Naive thymus-derived CD4-positive, alpha-beta T cell (primary cell): ENCODE results near the gene DSCAM. TPM values are rescaled to one million over a fixed set of nuclear protein-coding genes. Genes with fewer than 3 reads are reported as not detected.

Experiments
- ATAC-seq: fragments of 150-1000 bp; cut with Tn5 transposase; 2 replicates; pipeline ENCODE4 v1.10.0; 2021; ENCODE audit warnings: mild to moderate bottlenecking, moderate library complexity
- CTCF ChIA-PET: fragments of 350-600 bp; sonication (Branson Sonifier 250); formaldehyde crosslinking; loops from one replicate; lab custom pipeline; 2021; ENCODE audit warnings: antibody characterized with exemption; lab: Charles Lee
- POLR2A ChIA-PET: fragments of 350-600 bp; sonication (Branson Sonifier 250); formaldehyde crosslinking; loops from one replicate; lab custom pipeline; 2021; ENCODE audit warnings: antibody characterized with exemption, inconsistent platforms; lab: Charles Lee
- DNase-seq, 9 donors: peaks; one replicate each; pipeline versions ENCODE4 v3.0.0 to v3.0.0-alpha.2; 2020 to 2022; ENCODE audit warnings: mixed read lengths in 1 of 9
- H3K27ac ChIP-seq: one replicate; pipeline ENCODE4 v1.7.0; 2013; ENCODE audit warnings: mild to moderate bottlenecking, low read depth, low read length, moderate library complexity
- H3K27me3 ChIP-seq, 2 donors: one replicate each; pipeline ENCODE4 v1.7.0; 2013; ENCODE audit warnings: low read length in 2 of 2, mild to moderate bottlenecking in 2 of 2, moderate library complexity in 2 of 2; ENCODE audit not compliant: control insufficient read depth in 2 of 2, insufficient read depth in 2 of 2
- H3K36me3 ChIP-seq, 3 experiments: 1 replicate in 2 of 3; 2 replicates in 1 of 3; pipeline ENCODE4 v1.7.0; 2013; ENCODE audit warnings: low read length in 3 of 3, mild to moderate bottlenecking in 3 of 3, moderate library complexity in 1 of 3; ENCODE audit not compliant: insufficient read depth in 3 of 3, control insufficient read depth in 2 of 3
- H3K4me1 ChIP-seq, 2 donors: one replicate each; pipeline ENCODE4 v1.7.0; 2013; ENCODE audit warnings: low read length in 2 of 2, mild to moderate bottlenecking in 2 of 2, moderate library complexity in 1 of 2; ENCODE audit not compliant: control insufficient read depth in 2 of 2, insufficient read depth in 2 of 2
- H3K4me3 ChIP-seq: 2 replicates; pipeline ENCODE4 v1.7.0; 2013; ENCODE audit warnings: mild to moderate bottlenecking, low read length
- H3K9me3 ChIP-seq, 3 experiments: 1 replicate in 2 of 3; 2 replicates in 1 of 3; pipeline ENCODE4 v1.7.0; 2013; ENCODE audit warnings: low read length in 3 of 3; ENCODE audit not compliant: control insufficient read depth in 2 of 3
- H3K27ac Mint-ChIP-seq, 9 donors: one replicate each; pipeline ENCODE4 v1.8.0; 2020 to 2022; ENCODE audit warnings: mixed read lengths in 9 of 9, mild to moderate bottlenecking in 8 of 9, moderate library complexity in 5 of 9, inconsistent platforms in 2 of 9
- H3K27me3 Mint-ChIP-seq, 5 donors: one replicate each; pipeline ENCODE4 v1.8.0; 2021 to 2022; ENCODE audit warnings: mixed read lengths in 5 of 5, mild to moderate bottlenecking in 1 of 5
- H3K36me3 Mint-ChIP-seq, 5 donors: one replicate each; pipeline ENCODE4 v1.8.0; 2020 to 2022; ENCODE audit warnings: mixed read lengths in 5 of 5, mild to moderate bottlenecking in 3 of 5, inconsistent platforms in 1 of 5
- H3K4me1 Mint-ChIP-seq, 7 donors: one replicate each; pipeline ENCODE4 v1.8.0; 2020 to 2022; ENCODE audit warnings: mixed read lengths in 7 of 7, mild to moderate bottlenecking in 3 of 7, inconsistent platforms in 1 of 7
- H3K4me3 Mint-ChIP-seq, 10 donors: one replicate each; pipeline ENCODE4 v1.8.0; 2020 to 2022; ENCODE audit warnings: mild to moderate bottlenecking in 10 of 10, mixed read lengths in 10 of 10, moderate library complexity in 6 of 10, inconsistent platforms in 2 of 10
- H3K9me3 Mint-ChIP-seq, 11 donors: one replicate each; pipeline ENCODE4 v1.8.0; 2020 to 2022; ENCODE audit warnings: mixed read lengths in 11 of 11, mild to moderate bottlenecking in 4 of 11, inconsistent platforms in 1 of 11, moderate library complexity in 1 of 11
- intact Hi-C, 2 donors: fragments of 100-400 bp; cut with micrococcal nuclease; formaldehyde crosslinking; loops; one replicate each; pipeline ENCODE4 v1.15.1; 2023
- polyA plus RNA-seq, 2 donors: library from polyadenylated mRNA; unstranded; fragments of 300-500 nt; fragmentation: Illumina TruSeq; gene quantifications; one replicate each; pipeline ENCODE4 v1.2.3, GENCODE V29; 2021
- total RNA-seq, 6 experiments: library from RNA in 5 of 6; stranded (reverse) in 5 of 6; gene quantifications; 1 replicate in 5 of 6; 2 replicates in 1 of 6; pipeline ENCODE4 v1.2.3 and lab custom pipeline; 2021 to 2026

DSCAM gene
- total and polyA plus RNA-seq, 7 experiments from 2014 or later: not detected

DNA sequence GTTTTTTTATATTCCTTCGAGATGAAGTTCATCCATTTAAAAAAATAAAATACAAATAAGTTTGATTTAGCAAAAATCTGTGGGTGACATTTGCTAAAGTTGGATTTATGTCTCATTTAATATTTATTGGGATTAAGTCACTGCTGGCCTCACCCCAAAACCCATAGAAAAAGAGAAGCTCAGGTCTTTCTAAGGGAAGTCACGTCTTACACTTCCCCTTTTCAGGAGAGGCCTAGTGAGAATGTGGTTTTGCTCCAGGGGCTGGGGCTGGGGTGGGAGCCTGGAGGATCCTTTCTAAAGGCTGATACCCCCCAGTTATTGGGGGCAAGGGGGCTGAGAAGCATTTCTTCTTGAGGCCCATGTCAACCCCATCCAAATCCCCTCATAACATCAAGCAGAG, 300.3 kb downstream of the DSCAM start:
- intact Hi-C loops: no loop called here
- H3K36me3 Mint-ChIP-seq: no peaks in the 10 kb centered on the region
- peaks cover 0 to 10% (median 0%) of the 10 kb centered on the region in 5 donors for H3K27me3 Mint-ChIP-seq
- POLR2A ChIA-PET: no interaction called here
- H3K27me3 ChIP-seq: no peaks in the 10 kb centered on the region
- H3K4me3 Mint-ChIP-seq: no peak overlapping the region
- no peak overlapping the region for H3K4me3 ChIP-seq
- no peak for DNase-seq
- CTCF ChIA-PET: no interaction called here
- H3K4me1 Mint-ChIP-seq: no peaks in the 10 kb centered on the region
- no peaks in the 10 kb centered on the region for H3K4me1 ChIP-seq
- ATAC-seq: peak; percentile 50
- H3K9me3 ChIP-seq: no peaks in the 10 kb centered on the region
- no peaks in the 10 kb centered on the region for H3K36me3 ChIP-seq
- peaks cover 0 to 15% (median 6%) of the 10 kb centered on the region in 11 donors for H3K9me3 Mint-ChIP-seq
- H3K27ac ChIP-seq: no peak overlapping the region
- H3K27ac Mint-ChIP-seq: no peak overlapping the region

- DNase-seq: no peak
- no peaks in the 10 kb centered on the region for H3K36me3 ChIP-seq
- H3K27ac ChIP-seq: no peak overlapping the region
- H3K4me1 ChIP-seq: no peaks in the 10 kb centered on the region
- H3K27me3 ChIP-seq: no peaks in the 10 kb centered on the region
- H3K9me3 ChIP-seq: no peaks in the 10 kb centered on the region
- no peak overlapping the region for H3K4me3 ChIP-seq
- Mint-ChIP-seq H3K27me3 (peaks cover 0 to 15% (median 0%) of the 10 kb centered on the region in 5 donors), H3K4me3 (no peak overlapping the region), H3K27ac (no peak overlapping the region), H3K36me3 (peaks cover 0 to 3% (median 0%) of the 10 kb centered on the region in 5 donors), H3K4me1 (no peaks in the 10 kb centered on the region), H3K9me3 (peaks cover 0 to 13% (median 6%) of the 10 kb centered on the region in 11 donors)
- ChIA-PET CTCF (no interaction called here), POLR2A (no interaction called here)
- intact Hi-C loops: no loop called here
- no peak for ATAC-seq
Measured at GRCh38 chr21:40540216-40540615, 306.7 kb downstream of the DSCAM start.

GRCh38 chr21:40534886-40535285, 312.1 kb downstream of the DSCAM start:
- ATAC-seq: no peak
- Mint-ChIP-seq H3K27ac (no peak overlapping the region), H3K27me3 (peaks cover 0 to 31% (median 0%) of the 10 kb centered on the region in 5 donors), H3K9me3 (peaks cover 0 to 21% (median 7%) of the 10 kb centered on the region in 11 donors), H3K4me3 (no peak overlapping the region), H3K36me3 (peaks cover 0 to 3% (median 0%) of the 10 kb centered on the region in 5 donors), H3K4me1 (no peaks in the 10 kb centered on the region)
- Histone ChIP-seq H3K27me3 (no peaks in the 10 kb centered on the region), H3K27ac (no peak overlapping the region), H3K9me3 (no peaks in the 10 kb centered on the region), H3K4me3 (no peak overlapping the region), H3K4me1 (no peaks in the 10 kb centered on the region), H3K36me3 (no peaks in the 10 kb centered on the region)
- ChIA-PET POLR2A (no interaction called here), CTCF (no interaction called here)
- no peak for DNase-seq
- intact Hi-C loops: no loop called here

DNA sequence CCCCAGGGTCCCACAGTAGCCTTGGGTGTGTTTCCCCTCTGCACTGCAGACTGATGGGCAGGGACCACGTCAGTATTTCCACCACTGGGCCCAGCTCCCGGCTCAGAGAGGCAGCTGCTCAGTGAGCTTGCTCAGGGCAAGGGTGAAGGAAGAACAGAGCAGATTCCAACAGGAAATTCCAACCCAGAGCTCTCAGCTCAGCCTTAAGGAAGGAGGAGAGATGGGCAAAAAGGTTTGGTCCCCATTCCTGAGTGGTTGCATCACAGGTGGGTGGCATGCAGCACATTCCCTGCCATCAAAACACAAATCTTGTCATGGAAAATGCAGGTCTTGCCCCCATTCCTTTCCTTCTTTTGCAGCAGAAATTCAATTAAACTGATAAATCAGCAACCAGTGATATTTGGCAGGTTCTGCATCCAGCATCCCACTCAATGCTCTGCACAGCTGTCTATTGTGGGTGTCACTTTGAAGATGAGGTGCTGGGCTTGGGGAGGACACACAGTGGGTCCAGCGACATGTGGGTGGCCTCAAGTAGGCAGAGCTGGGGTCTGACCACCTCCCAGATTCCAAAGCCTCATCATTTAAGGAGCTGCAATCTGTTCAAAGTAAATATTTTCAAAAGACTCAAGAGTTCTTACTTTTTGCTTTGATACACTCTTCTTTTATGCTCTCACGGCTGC, 315.4 kb downstream of the DSCAM start:
- H3K27me3 Mint-ChIP-seq: peaks cover 0 to 22% (median 0%) of the 10 kb centered on the region in 5 donors
- intact Hi-C loops: no loop called here
- H3K9me3 Mint-ChIP-seq: peaks cover 0 to 24% (median 13%) of the 10 kb centered on the region in 11 donors

GRCh38 chr21:40531016-40531415, 315.9 kb downstream of the DSCAM start:
- Histone ChIP-seq H3K36me3 (no peaks in the 10 kb centered on the region), H3K4me3 (no peak overlapping the region), H3K4me1 (no peaks in the 10 kb centered on the region), H3K27ac (no peak overlapping the region), H3K27me3 (no peaks in the 10 kb centered on the region), H3K9me3 (no peaks in the 10 kb centered on the region)
- intact Hi-C loops: no loop called here
- CTCF ChIA-PET: no interaction called here
- no peak overlapping the region for H3K4me3 Mint-ChIP-seq
- H3K27ac Mint-ChIP-seq: no peak overlapping the region
- POLR2A ChIA-PET: no interaction called here
- DNase-seq (no peak), ATAC-seq (no peak)
- peaks cover 0 to 3% (median 0%) of the 10 kb centered on the region in 5 donors for H3K36me3 Mint-ChIP-seq
- H3K9me3 Mint-ChIP-seq: peaks cover 0 to 24% (median 13%) of the 10 kb centered on the region in 11 donors
- no peaks in the 10 kb centered on the region for H3K4me1 Mint-ChIP-seq
- H3K27me3 Mint-ChIP-seq: peaks cover 0 to 22% (median 0%) of the 10 kb centered on the region in 5 donors

More for the DNA sequence above, 315.4 kb downstream of the DSCAM start:
- Mint-ChIP-seq H3K27ac (no peak overlapping the region), H3K36me3 (peaks cover 0 to 3% (median 0%) of the 10 kb centered on the region in 5 donors), H3K4me3 (no peak overlapping the region), H3K4me1 (no peaks in the 10 kb centered on the region)
- Histone ChIP-seq H3K4me1 (no peaks in the 10 kb centered on the region), H3K27me3 (no peaks in the 10 kb centered on the region), H3K9me3 (no peaks in the 10 kb centered on the region), H3K27ac (no peak overlapping the region), H3K4me3 (no peak overlapping the region), H3K36me3 (no peaks in the 10 kb centered on the region)
- ChIA-PET CTCF (no interaction called here), POLR2A (no interaction called here)
- ATAC-seq: no peak
- DNase-seq: no peak

DNA sequence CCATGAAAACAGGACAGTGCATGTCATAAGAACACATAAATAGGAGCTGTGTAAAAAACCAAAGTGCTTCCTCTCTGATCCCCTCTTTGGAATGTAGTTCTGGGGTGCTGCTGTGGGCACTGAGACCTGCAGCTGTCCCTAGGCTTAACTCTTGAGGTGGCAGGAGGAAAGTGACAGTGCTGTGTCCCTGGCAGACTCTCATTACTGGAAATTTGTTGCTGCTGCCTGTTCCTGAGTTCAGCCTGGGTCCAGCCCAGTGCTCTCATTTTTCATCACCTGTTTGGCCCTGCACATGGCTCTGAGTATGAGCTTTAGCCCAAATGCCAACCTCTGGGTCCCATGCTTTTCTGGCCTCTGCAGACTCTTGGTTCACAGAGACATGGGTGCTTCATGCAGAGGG, 329.3 kb downstream of the DSCAM start:
- ChIA-PET CTCF (no interaction called here), POLR2A (no interaction called here)
- no peak overlapping the region for H3K27ac ChIP-seq
- DNase-seq (no peak), ATAC-seq (no peak)
- no peaks in the 10 kb centered on the region for H3K9me3 ChIP-seq
- no peaks in the 10 kb centered on the region for H3K4me1 ChIP-seq
- H3K4me3 ChIP-seq: no peak overlapping the region
- H3K4me1 Mint-ChIP-seq: no peaks in the 10 kb centered on the region
- intact Hi-C loops: no loop called here
- no peaks in the 10 kb centered on the region for H3K36me3 ChIP-seq
- no peak overlapping the region for H3K4me3 Mint-ChIP-seq
- no peak overlapping the region for H3K27ac Mint-ChIP-seq
- peaks cover 0 to 8% (median 0%) of the 10 kb centered on the region in 11 donors for H3K9me3 Mint-ChIP-seq
- H3K27me3 Mint-ChIP-seq: peaks cover 0 to 19% (median 0%) of the 10 kb centered on the region in 5 donors
- no peaks in the 10 kb centered on the region for H3K27me3 ChIP-seq
- H3K36me3 Mint-ChIP-seq: no peaks in the 10 kb centered on the region

- Histone ChIP-seq H3K27ac (no peak overlapping the region), H3K27me3 (no peaks in the 10 kb centered on the region), H3K9me3 (no peaks in the 10 kb centered on the region), H3K4me3 (no peak overlapping the region), H3K36me3 (no peaks in the 10 kb centered on the region), H3K4me1 (no peaks in the 10 kb centered on the region)
- Mint-ChIP-seq H3K36me3 (no peaks in the 10 kb centered on the region), H3K27ac (no peak overlapping the region), H3K27me3 (peaks cover 0 to 15% (median 0%) of the 10 kb centered on the region in 5 donors), H3K4me1 (no peaks in the 10 kb centered on the region), H3K4me3 (no peak overlapping the region), H3K9me3 (peaks cover 0 to 8% (median 0%) of the 10 kb centered on the region in 11 donors)
- ATAC-seq: no peak
- intact Hi-C loops: no loop called here
- DNase-seq: no peak
- ChIA-PET POLR2A (no interaction called here), CTCF (no interaction called here)
Measured at GRCh38 chr21:40516335-40516734, 330.6 kb downstream of the DSCAM start.
